GM11168 (cell line): ENCODE measurements around the gene GRIK4.

ENCODE experiments used
- in situ Hi-C: fragments of 300-500 bp; cut with MboI; formaldehyde crosslinking; loops from one replicate; pipeline ENCODE4 v1.12.0; 2022; ENCODE audit warnings: low sequenced_read_pairs; ENCODE audit not compliant: unreplicated experiment

GRIK4 gene

GRCh38 chr11:120626791-120627190, 115.2 kb downstream of the GRIK4 start:
- in situ Hi-C loops, result no loop called here

DNA sequence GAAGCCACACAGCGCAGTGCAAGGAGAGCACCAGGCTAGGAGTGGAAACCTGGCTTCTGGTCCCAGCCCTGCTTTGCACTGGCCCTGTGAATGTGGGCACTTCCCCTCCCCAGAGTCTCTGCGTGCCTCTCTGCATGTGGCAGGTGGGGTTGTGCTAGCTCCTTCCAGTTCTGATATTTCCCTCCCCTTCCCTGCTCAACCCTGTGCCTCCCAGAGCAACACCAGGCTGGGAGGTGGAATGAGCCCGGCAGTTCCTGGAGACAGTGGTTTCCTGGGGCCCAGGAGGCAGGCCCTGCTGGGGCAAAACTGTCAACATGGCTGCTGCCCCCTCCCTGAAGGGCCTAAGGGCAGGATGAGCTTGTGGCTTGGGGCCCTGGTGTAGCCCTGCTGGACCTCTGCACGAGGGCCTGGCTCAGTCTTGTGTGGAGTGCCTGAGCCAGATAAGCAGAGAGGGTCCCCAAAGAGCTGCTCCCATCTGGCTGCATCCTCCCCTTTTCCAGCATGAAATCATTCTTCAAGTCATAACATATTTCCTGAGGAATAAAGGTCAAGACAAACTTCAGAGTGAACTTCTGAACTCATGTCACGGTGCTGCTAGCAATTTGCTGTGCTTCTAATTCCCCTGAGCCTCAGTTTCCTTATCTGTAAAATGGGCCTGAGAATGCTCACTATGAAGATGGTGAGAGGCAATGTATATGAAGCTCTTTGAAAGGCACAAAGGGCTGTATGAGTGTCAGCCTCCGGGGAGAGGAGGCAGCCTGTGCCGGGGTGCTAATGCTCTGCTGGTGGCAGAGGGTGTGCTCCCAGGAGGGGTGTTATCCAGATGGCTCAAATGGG, 116.0 kb downstream of the GRIK4 start:
- in situ Hi-C loops, result no loop called here

DNA sequence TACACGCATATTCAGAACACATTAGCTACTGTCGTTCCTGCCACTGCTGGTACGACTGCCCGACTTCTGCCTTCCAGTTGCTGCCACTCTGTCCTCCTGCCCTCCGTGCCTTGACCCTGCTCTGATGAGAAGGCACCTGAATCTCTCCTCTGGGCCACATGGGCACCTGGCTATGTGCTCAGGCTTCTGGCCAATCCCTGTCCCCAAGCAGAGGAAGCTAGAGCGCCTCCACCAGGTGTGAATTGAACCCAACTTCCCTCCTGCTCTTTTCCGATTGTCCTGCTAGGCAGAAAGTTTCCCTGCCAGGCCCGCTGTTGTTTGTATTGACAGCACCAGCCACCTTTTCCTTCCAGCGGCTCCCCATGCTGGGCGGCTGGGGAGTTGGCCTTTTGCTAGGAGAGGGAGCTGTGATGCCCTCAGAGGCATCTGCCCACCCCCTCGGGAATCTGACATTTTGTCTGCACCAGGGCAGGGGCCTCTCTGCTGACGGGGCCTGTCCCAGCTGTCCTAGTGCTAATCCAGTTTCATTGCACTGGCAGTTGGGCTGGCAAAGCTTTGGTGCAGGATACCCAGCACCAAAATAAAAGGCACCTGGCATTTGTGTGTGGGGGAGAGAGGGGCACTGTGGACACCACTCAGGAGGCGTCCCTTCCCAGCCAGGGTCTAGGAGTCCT, 118.0 kb downstream of the GRIK4 start:
- in situ Hi-C loops, result no loop called here

GRCh38 chr11:120630122-120630521, 118.6 kb downstream of the GRIK4 start:
- in situ Hi-C loops, result no loop called here

DNA sequence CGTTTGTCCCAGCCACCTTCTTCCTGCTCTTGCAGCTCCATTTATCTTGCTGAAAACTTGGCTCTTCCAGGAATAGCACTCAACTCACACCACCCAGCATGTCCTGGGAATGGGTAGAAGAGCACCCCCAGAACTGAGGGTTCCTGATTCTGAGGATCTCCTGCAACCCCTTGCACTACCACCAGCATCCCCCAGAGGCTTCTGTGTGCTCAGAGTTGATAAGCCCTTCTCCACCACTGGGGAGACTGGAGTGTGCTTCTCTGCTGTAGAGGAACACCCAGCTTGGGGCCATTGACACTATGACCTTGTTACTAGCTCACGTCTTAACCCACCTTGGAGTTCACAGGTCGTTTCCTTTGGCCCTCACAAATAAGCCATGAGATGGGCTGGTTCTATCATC, 121.0 kb downstream of the GRIK4 start:
- in situ Hi-C loops, result no loop called here

GRCh38 chr11:120633616-120634393, 122.3 kb downstream of the GRIK4 start:
- in situ Hi-C loops, result no loop called here

DNA sequence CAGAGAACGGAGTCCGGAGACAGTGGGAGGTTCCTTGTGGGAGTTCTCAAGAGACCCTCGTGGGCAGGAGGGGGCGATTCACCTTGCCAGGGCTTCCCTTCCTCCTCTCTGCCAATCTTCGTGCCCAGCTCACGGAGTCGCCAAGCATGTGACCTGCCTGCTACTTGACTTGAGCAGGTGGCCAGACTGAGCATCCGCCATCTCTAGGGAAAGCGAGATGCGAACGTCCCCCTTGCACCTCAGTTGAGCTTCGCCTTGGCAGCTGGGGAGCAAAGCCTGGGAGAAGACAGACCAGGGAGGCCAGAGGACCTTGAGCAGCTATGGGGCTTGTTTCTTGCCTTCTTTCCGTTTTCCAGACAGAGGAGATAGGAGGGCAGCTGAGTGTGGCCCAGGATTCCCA, 123.2 kb downstream of the GRIK4 start:
- in situ Hi-C loops, result no loop called here

GRCh38 chr11:120635136-120635810, 123.7 kb downstream of the GRIK4 start:
- in situ Hi-C loops, result no loop called here

DNA sequence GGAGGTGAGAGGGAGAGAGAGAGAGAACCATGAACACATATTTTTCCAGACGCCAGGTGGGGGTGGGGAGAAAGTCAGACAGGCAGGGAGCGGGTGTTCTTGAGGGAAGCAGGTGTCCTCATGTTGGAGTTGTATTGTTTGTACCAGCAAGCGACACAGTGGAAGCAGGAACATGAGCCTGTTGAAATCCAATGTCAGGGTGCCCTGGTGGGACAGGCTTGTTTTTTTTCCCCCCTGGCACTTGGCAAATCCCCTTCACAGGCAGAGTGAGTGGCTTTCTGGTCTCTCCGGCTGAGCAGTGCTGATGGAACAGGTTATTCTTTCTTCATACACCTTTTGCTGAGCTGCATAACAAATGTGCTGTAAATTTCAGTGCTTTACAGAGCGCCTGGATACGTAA, 125.6 kb downstream of the GRIK4 start:
- in situ Hi-C loops, result no loop called here

DNA sequence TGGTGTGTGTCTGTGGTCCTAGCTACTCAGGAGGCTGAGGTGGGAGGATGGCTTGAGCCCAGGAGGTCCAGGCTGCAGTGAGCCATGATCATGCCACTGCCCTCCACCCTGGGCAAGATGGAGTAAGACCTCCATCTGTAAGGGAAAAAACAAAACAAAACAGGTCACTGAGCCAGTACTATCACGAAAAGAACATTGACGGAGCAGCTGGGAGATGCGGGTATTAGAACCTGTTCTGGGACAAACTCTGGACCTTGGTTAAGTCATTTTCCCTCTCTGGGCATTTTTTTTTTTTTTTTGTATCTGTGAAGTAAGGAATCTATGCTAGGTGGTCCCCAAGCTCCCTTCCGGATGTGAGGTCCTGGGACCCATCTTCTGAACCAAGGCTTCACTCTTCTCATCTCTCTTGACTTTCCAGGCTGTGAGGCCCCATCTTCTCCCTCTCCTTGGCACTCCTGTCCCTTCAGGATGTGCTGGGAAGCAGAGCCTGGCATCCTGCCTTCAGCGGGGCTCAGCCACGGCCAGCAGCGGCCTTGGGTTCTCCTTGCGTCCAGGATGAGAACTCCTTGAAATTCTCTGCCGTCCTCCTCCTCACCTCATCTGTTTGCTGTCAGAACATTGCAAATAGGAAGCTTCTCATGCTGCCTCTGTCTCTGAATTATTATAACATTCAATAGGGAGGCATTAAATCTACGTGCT, 130.8 kb downstream of the GRIK4 start:
- in situ Hi-C loops, result no loop called here

GRCh38 chr11:120643284-120643683, 131.7 kb downstream of the GRIK4 start:
- in situ Hi-C loops, result no loop called here

GRCh38 chr11:120645639-120646038, 134.1 kb downstream of the GRIK4 start:
- in situ Hi-C loops, result no loop called here

DNA sequence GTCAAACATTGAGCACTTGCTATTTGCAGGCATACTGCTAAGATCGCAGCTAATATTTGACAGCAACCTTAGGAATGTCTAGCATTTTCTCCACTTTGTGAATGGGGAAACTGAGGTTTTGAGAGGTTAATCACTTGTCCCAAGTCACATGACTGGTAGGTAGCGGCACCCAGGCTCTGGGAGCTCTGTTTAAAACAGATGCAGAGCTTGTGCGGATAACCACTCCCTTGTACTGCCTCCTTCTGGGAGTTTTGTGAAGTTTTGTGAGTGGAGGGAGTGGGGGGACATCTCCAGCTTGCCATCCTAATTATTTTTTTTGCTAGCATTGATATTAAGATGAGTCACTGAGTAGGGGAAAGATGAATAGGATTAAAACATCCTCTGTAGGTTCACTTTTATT, 134.7 kb downstream of the GRIK4 start:
- in situ Hi-C loops, result no loop called here

DNA sequence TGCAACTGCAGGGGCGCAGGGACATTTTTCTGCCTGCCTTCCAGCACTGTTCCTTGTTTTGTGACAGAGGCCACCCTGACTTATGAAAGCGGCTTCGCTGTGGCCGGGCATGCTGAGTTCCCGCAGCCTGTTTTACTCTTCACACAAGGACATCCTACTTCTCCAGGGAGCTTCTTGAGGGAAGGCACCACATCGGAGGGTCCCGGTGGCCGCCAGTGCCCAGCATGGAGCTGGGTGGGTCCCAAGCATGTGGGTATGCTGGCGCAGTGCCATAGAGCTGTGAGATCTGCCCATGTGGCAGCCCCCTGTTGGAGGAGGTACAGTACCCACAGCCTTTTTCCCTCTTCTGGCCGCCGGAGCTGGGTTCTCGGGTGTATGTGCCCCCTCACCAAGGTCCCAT, 136.1 kb downstream of the GRIK4 start:
- in situ Hi-C loops, result no loop called here

DNA sequence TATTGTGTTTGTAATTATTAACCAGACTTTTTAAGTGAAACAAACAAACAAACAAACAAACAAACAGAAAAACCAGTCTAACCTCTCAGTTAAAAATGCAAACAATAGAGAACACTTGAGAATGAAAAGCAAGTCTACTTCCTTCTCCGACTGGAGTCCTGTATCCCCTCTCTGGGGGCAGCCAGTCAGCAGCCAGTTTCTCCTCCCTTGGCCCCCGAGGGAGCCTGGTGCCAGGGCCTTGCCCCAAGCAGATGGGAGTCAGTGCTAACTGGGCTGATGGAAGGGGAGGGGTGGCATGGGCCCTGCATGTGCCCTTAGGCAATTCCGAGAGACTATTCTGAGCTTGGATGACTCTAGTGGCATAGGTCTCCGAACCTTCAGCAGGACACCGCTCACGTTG, 137.2 kb downstream of the GRIK4 start:
- in situ Hi-C loops, result no loop called here

- in situ Hi-C loops, result no loop called here
These were observed 137.8 kb downstream of the GRIK4 start for GRCh38 chr11:120649316-120649715.

DNA sequence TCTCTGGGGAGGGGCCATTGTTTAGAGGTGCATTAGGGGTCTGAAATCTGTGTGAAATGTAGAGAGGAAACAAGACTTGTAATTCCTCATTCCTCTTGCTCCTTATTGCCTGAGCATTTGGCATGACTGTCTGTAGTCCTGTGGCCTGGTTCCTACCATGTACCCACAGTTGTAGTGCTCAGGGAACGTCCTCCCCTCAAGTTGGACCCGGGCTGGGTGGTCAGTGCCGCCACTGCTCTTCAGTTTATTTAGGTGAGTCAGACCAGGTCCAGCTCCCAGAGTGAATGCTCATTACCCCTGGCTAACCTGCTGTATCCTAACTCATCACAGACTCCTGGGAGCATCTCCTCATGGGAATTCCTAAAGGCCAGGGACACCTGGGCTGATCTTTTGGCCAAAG, 139.8 kb downstream of the GRIK4 start:
- in situ Hi-C loops, result no loop called here

- in situ Hi-C loops, result no loop called here
These were observed 140.3 kb downstream of the GRIK4 start for GRCh38 chr11:120651836-120652235.

- in situ Hi-C loops, result no loop called here
These were observed 141.3 kb downstream of the GRIK4 start for GRCh38 chr11:120652705-120653335.
